Hematopoietic multipotent progenitor cell treated with erythropoietin and hydrocortisone succinate and interleukin-3 and kit ligand, for 17 days (in vitro differentiated cells): Measurements from ENCODE around the gene NUP210.

Source experiments
- DNase-seq: peaks from one replicate; pipeline ENCODE4 v3.0.0-alpha.2; 2015; ENCODE audit warnings: low spot score

Gene NUP210

DNA sequence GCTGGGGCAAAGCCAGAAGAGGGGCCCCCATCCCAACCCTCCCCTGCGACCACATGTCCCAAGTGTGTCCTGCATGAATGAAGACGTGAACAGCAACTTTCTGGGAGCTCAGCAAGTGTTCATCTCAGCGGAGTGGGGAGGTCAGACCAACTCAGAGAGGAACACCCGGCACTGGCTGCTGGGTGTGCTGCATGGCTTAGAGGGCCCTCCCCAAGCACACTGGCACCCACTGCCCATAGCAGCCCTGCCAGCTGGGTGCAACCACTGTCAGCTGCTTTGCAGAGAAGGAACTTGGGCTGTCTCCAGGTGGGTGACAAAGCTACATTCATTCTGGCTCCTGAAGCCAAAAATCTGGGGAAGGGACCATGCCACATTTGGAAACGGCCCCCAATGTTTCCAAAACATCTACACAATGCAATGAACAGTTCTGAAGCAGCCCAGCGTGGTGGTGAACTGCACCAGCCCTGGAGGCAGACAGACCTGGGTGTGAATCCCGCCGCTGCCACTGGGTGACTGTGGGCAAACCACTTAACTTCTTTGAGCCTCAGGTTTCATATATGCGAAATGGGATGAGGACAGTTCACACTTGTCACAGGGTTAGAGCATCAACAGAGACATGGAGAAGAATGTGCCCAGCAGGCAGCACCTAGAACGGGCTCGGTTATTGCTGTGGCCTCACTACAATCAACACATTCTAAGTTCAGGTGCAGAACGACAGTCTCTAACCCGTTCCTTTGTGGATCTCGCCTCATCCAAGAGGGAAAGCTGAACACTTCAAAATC lies 145.4 kb downstream of the NUP210 start:
- no peak for DNase-seq

- no peak for DNase-seq
Measured at GRCh38 chr3:13274125-13274524, 146.0 kb downstream of the NUP210 start.

DNA sequence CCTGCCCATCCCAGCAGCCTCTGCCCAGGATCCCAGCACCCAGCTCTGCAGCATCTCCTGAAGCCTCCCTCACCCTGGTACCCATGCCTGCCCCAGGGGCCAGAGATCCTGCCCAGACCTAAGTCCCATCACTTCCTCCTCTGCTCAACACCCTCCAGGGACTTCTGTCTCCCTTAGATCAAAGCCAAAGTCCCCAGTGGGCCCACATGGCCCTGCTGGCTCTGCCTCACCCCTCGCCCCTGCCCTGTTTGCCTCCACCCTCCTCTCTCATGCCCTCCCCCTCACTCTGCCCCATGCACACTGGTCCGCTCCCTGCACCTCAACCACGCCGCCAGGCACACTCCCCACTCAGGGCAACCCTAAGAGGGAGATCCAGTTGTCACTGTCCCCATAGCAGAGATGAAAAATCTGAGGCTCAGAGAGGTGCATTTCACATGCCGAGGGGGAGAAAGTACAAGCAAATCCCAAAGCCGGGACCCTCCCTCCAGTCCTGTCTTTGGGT lies 146.5 kb downstream of the NUP210 start:
- DNase-seq: no peak

DNA sequence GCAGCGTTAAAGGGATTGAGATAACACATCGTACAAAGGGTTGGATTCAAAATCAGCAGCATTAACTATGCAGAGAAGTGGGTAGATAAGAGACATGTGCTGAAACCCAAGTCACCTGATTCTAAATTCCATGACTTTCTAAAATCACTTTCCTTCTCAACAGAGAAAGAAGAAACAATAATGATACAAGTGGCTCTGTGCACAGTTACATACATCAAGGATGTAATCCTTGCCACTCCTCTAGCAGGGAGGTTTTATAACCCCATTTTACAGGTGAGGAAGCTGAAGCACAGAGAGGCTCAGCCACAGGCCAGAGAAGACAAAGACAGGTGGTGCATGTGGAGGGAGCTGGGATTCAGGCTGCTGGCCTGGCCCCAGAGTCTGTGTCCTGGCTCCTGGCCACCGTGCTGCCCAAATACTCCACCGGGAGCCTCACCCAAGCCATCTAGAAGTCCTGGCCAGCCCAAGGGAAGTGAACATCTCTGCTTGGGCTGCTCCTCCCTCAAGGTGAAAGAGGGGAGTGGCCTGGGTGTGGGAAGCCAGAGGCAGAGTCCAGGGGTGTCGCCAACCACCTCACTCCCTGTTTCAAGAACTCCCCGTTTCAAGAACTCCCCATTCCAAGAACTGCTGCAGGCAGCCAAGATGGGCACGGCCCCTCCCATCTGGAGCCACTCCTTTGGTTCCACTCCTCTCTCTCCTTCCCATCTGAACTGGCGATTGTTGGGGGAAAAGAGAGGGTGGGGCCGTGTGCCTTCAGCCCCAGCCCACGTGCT lies 147.1 kb downstream of the NUP210 start:
- DNase-seq: no peak

DNA sequence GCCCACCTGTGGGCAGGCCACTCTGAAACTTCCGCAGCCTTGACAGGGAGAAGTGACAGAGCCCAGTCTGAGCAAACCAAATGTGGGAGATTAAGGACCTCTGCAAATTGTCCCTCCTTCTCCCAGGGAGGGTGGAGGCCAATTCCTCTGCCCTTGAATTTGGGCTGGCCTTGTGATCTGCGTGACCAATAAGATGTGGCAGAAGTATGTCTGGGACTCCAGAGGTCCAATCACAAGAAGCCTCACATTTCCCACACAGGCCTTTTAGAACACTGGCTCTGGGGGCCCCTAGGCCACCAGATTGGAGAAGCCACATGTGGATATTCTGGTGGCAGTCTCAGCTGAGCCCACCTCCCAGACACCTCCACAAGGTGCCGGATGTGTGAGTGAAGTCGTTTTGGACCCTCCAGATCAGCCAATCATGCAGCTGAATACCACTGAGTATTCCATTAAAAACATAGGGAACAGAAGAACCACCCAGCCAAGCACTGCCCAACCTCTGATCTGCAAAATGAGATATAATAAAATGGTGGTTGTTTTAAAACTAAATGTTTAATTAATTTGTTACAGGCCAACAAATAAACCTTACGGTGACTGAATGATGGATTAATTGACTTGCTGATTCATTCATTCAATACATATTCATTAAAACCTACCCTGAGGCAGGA lies 150.3 kb downstream of the NUP210 start:
- DNase-seq: no peak

DNA sequence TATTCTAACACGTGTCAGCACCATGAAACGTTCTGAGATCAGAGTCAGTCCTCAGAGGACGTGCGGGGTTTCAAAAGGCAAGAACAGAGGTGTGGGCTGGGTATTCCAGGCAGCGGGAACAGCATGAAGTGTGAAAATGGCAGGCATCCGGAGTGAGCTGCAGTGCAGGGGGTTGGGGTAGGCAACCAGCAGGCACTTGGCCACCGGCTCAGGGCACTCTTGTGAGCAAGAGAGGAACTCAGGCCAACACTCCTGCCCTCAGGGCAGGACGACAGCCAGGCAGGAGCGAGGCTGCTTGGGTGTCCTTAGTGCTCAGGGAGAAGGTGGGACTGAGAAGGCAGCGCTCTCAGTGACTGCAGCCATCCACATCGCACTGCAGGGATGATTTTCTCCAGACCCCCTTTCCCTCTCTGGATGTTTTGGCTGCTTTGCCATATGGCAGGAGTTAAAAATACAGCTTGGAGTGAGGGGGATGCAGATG lies 151.1 kb downstream of the NUP210 start:
- DNase-seq: no peak

GRCh38 chr3:13268120-13268519 lies 152.0 kb downstream of the NUP210 start:
- DNase-seq: no peak

GRCh38 chr3:13266651-13267362 lies 153.3 kb downstream of the NUP210 start:
- DNase-seq: no peak
